ENCODE measurements around the gene TLR4. TPM values are rescaled to one million over a fixed set of nuclear protein-coding genes. Genes with fewer than 3 reads are reported as not detected.

The TLR4 gene
- total and polyA plus RNA-seq, 9 of the 15 experiments (the other 6 are each of a cell fraction or from before 2014, with no cell fraction given): 0.02 TPM; not detected in 8

GRCh38 chr9:117734082-117734481 is 29.9 kb downstream of the TLR4 start:
- H3K27ac ChIP-seq (ENCODE audit: extremely low read depth, low read depth, low read length): no peak overlapping the region
- no peak for DNase-seq (ENCODE audit: extremely low read depth in 1 of 4, low spot score in 3 of 4)
- H4K20me1 ChIP-seq (replicated peaks; ENCODE audit: control insufficient read depth, insufficient read depth, low read length): no peaks in the 10 kb centered on the region
- H3K4me3 ChIP-seq: no peak overlapping the region
- no peak overlapping the region for H2AFZ ChIP-seq (ENCODE audit: low read depth, low read length)
- H3K9me3 ChIP-seq (replicated peaks; ENCODE audit: control insufficient read depth, insufficient read depth, low read depth, low read length): no peaks in the 10 kb centered on the region
- TF ChIP-seq RBM25 (IDR thresholded peaks at IDR 0.05; ENCODE audit: low read depth, low read length, severe bottlenecking) (no peak), ZNF282 (CRISPR knock-in tag; IDR thresholded peaks at IDR 0.05) (no peak), NR2C2 (CRISPR knock-in tag; IDR thresholded peaks at IDR 0.05) (no peak), NR2C2 (tag; IDR thresholded peaks at IDR 0.05) (no peak), KAT8 (IDR thresholded peaks at IDR 0.05; ENCODE audit: low read depth) (no peak), ZNF140 (CRISPR knock-in tag; IDR thresholded peaks at IDR 0.05) (no peak), NFIC (IDR thresholded peaks at IDR 0.05) (no peak), RAD21 (CRISPR knock-in tag; conservative IDR thresholded peaks at IDR 0.05 in 1 of 2, IDR thresholded peaks at IDR 0.05 in 1 of 2) (no peak), ZNF699 (CRISPR knock-in tag; IDR thresholded peaks at IDR 0.05; ENCODE audit: insufficient replicate concordance) (no peak), XRCC4 (IDR thresholded peaks at IDR 0.05; ENCODE audit: extremely low read depth, insufficient read depth, insufficient read length) (no peak), SREBF2 (CRISPR knock-in tag; IDR thresholded peaks at IDR 0.05) (no peak)
- TF ChIP-seq, protein P1, sequence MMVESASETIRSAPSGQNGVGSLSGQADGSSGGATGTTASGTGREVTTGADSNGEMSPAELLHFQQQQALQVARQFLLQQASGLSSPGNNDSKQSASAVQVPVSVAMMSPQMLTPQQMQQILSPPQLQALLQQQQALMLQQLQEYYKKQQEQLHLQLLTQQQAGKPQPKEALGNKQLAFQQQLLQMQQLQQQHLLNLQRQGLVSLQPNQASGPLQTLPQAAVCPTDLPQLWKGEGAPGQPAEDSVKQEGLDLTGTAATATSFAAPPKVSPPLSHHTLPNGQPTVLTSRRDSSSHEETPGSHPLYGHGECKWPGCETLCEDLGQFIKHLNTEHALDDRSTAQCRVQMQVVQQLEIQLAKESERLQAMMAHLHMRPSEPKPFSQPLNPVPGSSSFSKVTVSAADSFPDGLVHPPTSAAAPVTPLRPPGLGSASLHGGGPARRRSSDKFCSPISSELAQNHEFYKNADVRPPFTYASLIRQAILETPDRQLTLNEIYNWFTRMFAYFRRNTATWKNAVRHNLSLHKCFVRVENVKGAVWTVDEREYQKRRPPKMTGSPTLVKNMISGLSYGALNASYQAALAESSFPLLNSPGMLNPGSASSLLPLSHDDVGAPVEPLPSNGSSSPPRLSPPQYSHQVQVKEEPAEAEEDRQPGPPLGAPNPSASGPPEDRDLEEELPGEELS (CRISPR knock-in tag; IDR thresholded peaks at IDR 0.05; ENCODE audit: borderline replicate concordance): no peak
- H3K27me3 ChIP-seq (ENCODE audit: control insufficient read depth in 2 of 2, insufficient read depth in 2 of 2, low read length in 2 of 2): no peaks in the 10 kb centered on the region
- intact Hi-C loops (cut with micrococcal nuclease): no loop called here
- H3K9ac ChIP-seq (ENCODE audit: insufficient read depth in 1 of 2, low read depth in 2 of 2, low read length in 2 of 2): no peak overlapping the region
- WGBS (ENCODE audit: insufficient coverage, low coverage, missing lambda C conversion rate): 0% methylated on average over 3 of the region's 3 CpGs
- H3K36me3 ChIP-seq (ENCODE audit: control insufficient read depth, insufficient read depth, low read length): no peaks in the 10 kb centered on the region
- no peaks in the 10 kb centered on the region for H3K79me2 ChIP-seq (ENCODE audit: control insufficient read depth, insufficient read depth, low read length)
- no peaks in the 10 kb centered on the region for H3K4me1 ChIP-seq (replicated peaks in 1 of 2; ENCODE audit: control insufficient read depth in 2 of 2, insufficient read depth in 2 of 2, low read length in 2 of 2)
- no peak for FAIRE-seq
- no TSS peak for BruUV-seq (replicated peaks)
- ChIA-PET CTCF (ENCODE audit: low intra/inter-chr PET ratio) (no interaction called here), POLR2A (no interaction called here)
- H3K4me2 ChIP-seq (ENCODE audit: insufficient read depth, low read length): no peak overlapping the region
- ATAC-seq: no peak
- H3K9me1 ChIP-seq (ENCODE audit: control insufficient read depth, insufficient read depth, low read length): no peaks in the 10 kb centered on the region
- in situ Hi-C loops (cut with MboI): no loop called here

Measured in K562 (cell line).